DMS79 (cell line): ENCODE results near the gene EPOP.

ENCODE experiments used
- DNase-seq: peaks from one replicate; lab custom pipeline; 2025; lab: John Stamatoyannopoulos, UW

The EPOP gene

GRCh38 chr17:38674749-38675615, at the start of gene EPOP:
TSS of gene EPOP (minus strand) at chr17:38674957. CDS start at chr17:38674495, 462 bp downstream.
- peak; percentile 62 for DNase-seq

GRCh38 chr17:38721802-38722201, 47.0 kb upstream of the EPOP start:
- DNase-seq = no peak

- no peak for DNase-seq
Measured at GRCh38 chr17:38720941-38721340, 46.2 kb upstream of the EPOP start.

GRCh38 chr17:38719943-38720641, 45.3 kb upstream of the EPOP start:
- DNase-seq = no peak

- no peak for DNase-seq
Measured at GRCh38 chr17:38719289-38719942, 44.7 kb upstream of the EPOP start.

GRCh38 chr17:38717139-38717745, 42.5 kb upstream of the EPOP start:
- no peak for DNase-seq

- DNase-seq = no peak
Measured at GRCh38 chr17:38716368-38717005, 41.7 kb upstream of the EPOP start.

- no peak for DNase-seq
Measured at GRCh38 chr17:38715216-38715943, 40.6 kb upstream of the EPOP start.

- DNase-seq = no peak
Measured at GRCh38 chr17:38713456-38714075, 38.8 kb upstream of the EPOP start.

GRCh38 chr17:38712593-38712992, 37.8 kb upstream of the EPOP start:
- DNase-seq = no peak

- no peak for DNase-seq
Measured at GRCh38 chr17:38711792-38712571, 37.2 kb upstream of the EPOP start.

GRCh38 chr17:38710985-38711384, 36.2 kb upstream of the EPOP start:
- no peak for DNase-seq

- DNase-seq = no peak
Measured at GRCh38 chr17:38710604-38710962, 35.8 kb upstream of the EPOP start.

GRCh38 chr17:38709864-38710603, 35.3 kb upstream of the EPOP start:
- no peak for DNase-seq

GRCh38 chr17:38709104-38709820, 34.5 kb upstream of the EPOP start:
- no peak for DNase-seq

GRCh38 chr17:38707678-38708351, 33.1 kb upstream of the EPOP start:
- DNase-seq = no peak

- DNase-seq = no peak
Measured at GRCh38 chr17:38706505-38707216, 31.9 kb upstream of the EPOP start.
